Measurements from ENCODE around the gene TTC39C.

Gene TTC39C

GRCh38 chr18:24014062-24014985 lies at the start of gene TTC39C:
Gene TTC39C, plus strand, starts transcription at chr18:24014754. Its CDS starts 118 bp downstream, at chr18:24014872.
- in situ Hi-C loops (cut with HindIII; ENCODE audit: low sequenced_read_pairs), result no loop called here

GRCh38 chr18:23966909-23967308 lies 47.6 kb upstream of the TTC39C start:
- in situ Hi-C loops (cut with HindIII; ENCODE audit: low sequenced_read_pairs), result no loop called here

GRCh38 chr18:23967321-23968089 lies 47.0 kb upstream of the TTC39C start:
- in situ Hi-C loops (cut with HindIII; ENCODE audit: low sequenced_read_pairs), result no loop called here

- in situ Hi-C loops (cut with HindIII; ENCODE audit: low sequenced_read_pairs), result no loop called here
Observed at GRCh38 chr18:23968638-23969604, 45.6 kb upstream of the TTC39C start.

- in situ Hi-C loops (cut with HindIII; ENCODE audit: low sequenced_read_pairs), result no loop called here
Observed at GRCh38 chr18:23969664-23970063, 44.9 kb upstream of the TTC39C start.

- in situ Hi-C loops (cut with HindIII; ENCODE audit: low sequenced_read_pairs), result no loop called here
Observed at GRCh38 chr18:23970161-23971096, 44.1 kb upstream of the TTC39C start.

GRCh38 chr18:23971097-23971440 lies 43.5 kb upstream of the TTC39C start:
- in situ Hi-C loops (cut with HindIII; ENCODE audit: low sequenced_read_pairs), result no loop called here

GRCh38 chr18:23971666-23972230 lies 42.8 kb upstream of the TTC39C start:
- in situ Hi-C loops (cut with HindIII; ENCODE audit: low sequenced_read_pairs), result no loop called here

- in situ Hi-C loops (cut with HindIII; ENCODE audit: low sequenced_read_pairs), result no loop called here
Observed at GRCh38 chr18:23972453-23972852, 42.1 kb upstream of the TTC39C start.

GRCh38 chr18:23977103-23977502 lies 37.5 kb upstream of the TTC39C start:
- in situ Hi-C loops (cut with HindIII; ENCODE audit: low sequenced_read_pairs), result no loop called here

GRCh38 chr18:23977719-23978483 lies 36.7 kb upstream of the TTC39C start:
- in situ Hi-C loops (cut with HindIII; ENCODE audit: low sequenced_read_pairs), result no loop called here

- in situ Hi-C loops (cut with HindIII; ENCODE audit: low sequenced_read_pairs), result no loop called here
Observed at GRCh38 chr18:23981369-23981980, 33.1 kb upstream of the TTC39C start.

- in situ Hi-C loops (cut with HindIII; ENCODE audit: low sequenced_read_pairs), result no loop called here
Observed at GRCh38 chr18:23982155-23983079, 32.1 kb upstream of the TTC39C start.

GRCh38 chr18:23983112-23983511 lies 31.4 kb upstream of the TTC39C start:
- in situ Hi-C loops (cut with HindIII; ENCODE audit: low sequenced_read_pairs), result no loop called here

- in situ Hi-C loops (cut with HindIII; ENCODE audit: low sequenced_read_pairs), result no loop called here
Observed at GRCh38 chr18:23986600-23987359, 27.8 kb upstream of the TTC39C start.

Data from endothelial cell of hepatic sinusoid (primary cell).